Endothelial cell of umbilical vein (primary cell): Measurements from ENCODE around the gene CDK5RAP2. TPM values are rescaled to one million over a fixed set of nuclear protein-coding genes. Genes with fewer than 3 reads are reported as not detected.

Experiments
- BruUV-seq: library from RNA; stranded (reverse); fragments of 400-500 nt; replicated peaks from 2 replicates; lab custom pipeline; 2021; lab: Mats Ljungman, UMichigan
- CTCF ChIA-PET: fragments of 300-600, 350-600 bp; sonication (Branson Sonifier 250); formaldehyde crosslinking; loops from one replicate; lab custom pipeline; 2021; ENCODE audit warnings: antibody characterized with exemption, inconsistent platforms; lab: Charles Lee
- POLR2A ChIA-PET: fragments of 300-600, 350-600 bp; sonication (Branson Sonifier 250); formaldehyde crosslinking; loops from one replicate; lab custom pipeline; 2021; ENCODE audit warnings: antibody characterized with exemption, inconsistent platforms; lab: Charles Lee
- DNase-seq: peaks from one replicate; pipeline ENCODE4 v3.0.0-alpha.2; 2011; ENCODE audit warnings: low read depth, low spot score
- FAIRE-seq: peaks from 2 replicates; lab custom pipeline; 2011; peaks lifted over from hg19 to GRCh38; lab: Jason Lieb, UNC
- H2AFZ ChIP-seq: 2 replicates; pipeline ENCODE4 v1.6.0; 2012; ENCODE audit warnings: low read depth, low read length, control low read depth, inconsistent platforms
- H3K27ac ChIP-seq: 2 replicates; pipeline ENCODE4 v1.5.1; 2011; ENCODE audit warnings: low read depth, mild to moderate bottlenecking, control low read depth, low read length, moderate library complexity; ENCODE audit not compliant: insufficient read depth
- H3K27me3 ChIP-seq, 2 experiments: 2 replicates each; pipeline versions ENCODE4 v1.6.0 to v1.6.1; 2011; ENCODE audit warnings: low read length in 2 of 2, mixed read lengths in 1 of 2; ENCODE audit not compliant: control insufficient read depth in 2 of 2, insufficient read depth in 2 of 2
- H3K36me3 ChIP-seq, 2 experiments: 2 replicates in 1 of 2; 3 replicates in 1 of 2; pipeline ENCODE4 v1.5.1; 2011; ENCODE audit warnings: low read length in 2 of 2, mild to moderate bottlenecking in 1 of 2, moderate library complexity in 1 of 2; ENCODE audit not compliant: control insufficient read depth in 2 of 2, insufficient read depth in 2 of 2; ENCODE audit errors: extremely low read depth in 1 of 2
- H3K4me1 ChIP-seq: 3 replicates; pipeline ENCODE4 v1.5.1; 2011; ENCODE audit warnings: mild to moderate bottlenecking, low read length; ENCODE audit not compliant: control insufficient read depth, insufficient read depth; ENCODE audit errors: extremely low read depth
- H3K4me2 ChIP-seq: 2 replicates; pipeline ENCODE4 v1.6.1; 2011; ENCODE audit warnings: low read length, control low read depth, mixed read lengths; ENCODE audit not compliant: insufficient read depth
- H3K4me3 ChIP-seq, 3 experiments: fragments of 200-600 bp in 1 of 3; sonication (generic), shearing (Covaris generic) in 1 of 3; replicated peaks in 1 of 3; 2 replicates each; pipeline ENCODE4 v1.5.1; 2011 to 2016; ENCODE audit warnings: control low read depth in 3 of 3, low read length in 3 of 3, mild to moderate bottlenecking in 2 of 3, inconsistent platforms in 1 of 3, low read depth in 1 of 3, moderate library complexity in 1 of 3; ENCODE audit not compliant: insufficient read depth in 1 of 3
- H3K79me2 ChIP-seq: 2 replicates; pipeline ENCODE4 v1.6.0; 2012; ENCODE audit warnings: low read length, inconsistent platforms; ENCODE audit not compliant: control insufficient read depth, insufficient read depth
- H3K9ac ChIP-seq: replicated peaks from 2 replicates; pipeline ENCODE3; 2011; ENCODE audit warnings: low read length, control low read depth; ENCODE audit not compliant: insufficient read depth; ENCODE audit errors: extremely low read depth
- H3K9me1 ChIP-seq: replicated peaks from 3 replicates; pipeline ENCODE4 v1.6.0; 2011; ENCODE audit warnings: mild to moderate bottlenecking, low read length; ENCODE audit not compliant: control insufficient read depth, insufficient read depth; ENCODE audit errors: extremely low read depth
- H3K9me3 ChIP-seq: replicated peaks from 2 replicates; pipeline ENCODE4 v1.5.1; 2012; ENCODE audit warnings: low read length, inconsistent platforms; ENCODE audit not compliant: control insufficient read depth, insufficient read depth
- H4K20me1 ChIP-seq: replicated peaks from 2 replicates; pipeline ENCODE3; 2011; ENCODE audit warnings: mild to moderate bottlenecking, low read length; ENCODE audit not compliant: control insufficient read depth, insufficient read depth; ENCODE audit errors: extremely low read depth
- CTCF ChIP-seq, 2 donors: IDR thresholded peaks; 1 replicate in 1 of 2; 2 replicates in 1 of 2; pipeline ENCODE4 v1.5.1; 2011; ENCODE audit warnings: low read length in 2 of 2, mild to moderate bottlenecking in 2 of 2, moderate library complexity in 2 of 2, control low read depth in 1 of 2, inconsistent platforms in 1 of 2, low read depth in 1 of 2; ENCODE audit not compliant: insufficient read depth in 1 of 2; ENCODE audit errors: extremely low read depth in 1 of 2
- EZH2 ChIP-seq: IDR thresholded peaks from 2 replicates; pipeline ENCODE4 v1.6.1; 2012; ENCODE audit warnings: borderline replicate concordance, low read depth, mild to moderate bottlenecking, moderate library complexity, low read length, inconsistent platforms; ENCODE audit not compliant: severe bottlenecking
- FOS ChIP-seq: IDR thresholded peaks from 2 replicates; pipeline ENCODE4 v1.6.1; 2011; ENCODE audit warnings: mild to moderate bottlenecking, low read length, moderate library complexity, borderline replicate concordance; ENCODE audit not compliant: insufficient read depth
- GATA2 ChIP-seq: IDR thresholded peaks from 2 replicates; pipeline ENCODE4 v1.7.0; 2011; ENCODE audit warnings: low read depth, mild to moderate bottlenecking, moderate library complexity, mixed read lengths, low read length; ENCODE audit not compliant: insufficient read length, insufficient read depth
- JUN ChIP-seq: IDR thresholded peaks from 2 replicates; pipeline ENCODE4 v1.6.1; 2011; ENCODE audit warnings: borderline replicate concordance, low read depth; ENCODE audit not compliant: insufficient read length, insufficient read depth
- MAX ChIP-seq: IDR thresholded peaks from 2 replicates; pipeline ENCODE4 v1.6.1; 2011; ENCODE audit not compliant: insufficient read depth, insufficient read length
- MYC ChIP-seq: IDR thresholded peaks from one replicate; pipeline ENCODE4 v1.6.1; 2011; ENCODE audit warnings: mild to moderate bottlenecking, low read depth, low read length
- POLR2A ChIP-seq: IDR thresholded peaks from 2 replicates; pipeline ENCODE4 v1.6.1; 2012; ENCODE audit warnings: low read depth, mild to moderate bottlenecking, control low read depth, low read length
- POLR2AphosphoS5 ChIP-seq: IDR thresholded peaks from 2 replicates; pipeline ENCODE4 v1.6.1; 2012; ENCODE audit warnings: low read depth, mild to moderate bottlenecking, control low read depth, low read length, moderate library complexity; ENCODE audit not compliant: insufficient read depth
- dilution Hi-C: fragments of 300-500 bp; cut with MboI; formaldehyde crosslinking; loops from one replicate; pipeline ENCODE4 v1.15.0; 2019; ENCODE audit warnings: low sequenced_read_pairs; ENCODE audit not compliant: extremely low pct_ligation_motif_present
- intact Hi-C: fragments of 100-400 bp; cut with micrococcal nuclease; formaldehyde crosslinking; loops from one replicate; pipeline ENCODE4 v1.10.0; 2022
- polyA plus RNA-seq, 4 experiments: library from polyadenylated mRNA; depleted of rRNA in 3 of 4; stranded (reverse) in 3 of 4; unstranded in 1 of 4; fragments of >200 nt; gene quantifications; 2 replicates each; pipeline versions ENCODE4 v1.2.1 to v1.2.3, GENCODE V29; 2011 to 2012; ENCODE audit warnings: missing spikeins in 1 of 4
- total RNA-seq: library from RNA; stranded (reverse); gene quantifications from 2 replicates; pipeline ENCODE4 v1.2.3, GENCODE V29; 2021

The CDK5RAP2 gene
- total and polyA plus RNA-seq, 2 donors (not counting 3 experiments of a cell fraction or from before 2014, with no cell fraction given), result 17.5 to 56.7 TPM

GRCh38 chr9:120532891-120533290, 47.1 kb downstream of the CDK5RAP2 start:
- H2AFZ ChIP-seq, result no peak overlapping the region
- H3K4me2 ChIP-seq, result no peak overlapping the region
- no peaks in the 10 kb centered on the region for H4K20me1 ChIP-seq
- no TSS peak for BruUV-seq
- intact Hi-C loops, result loop anchor here (5.0 kb wide), 1 partner anchor 571 kb away; no protein-coding TSS in a partner anchor
- no peaks in the 10 kb centered on the region for H3K9me1 ChIP-seq
- TF ChIP-seq POLR2AphosphoS5 (no peak), FOS (no peak), MYC (no peak), JUN (no peak), POLR2A (no peak), GATA2 (no peak), EZH2 (no peak)
- H3K4me3 ChIP-seq, result no peak overlapping the region
- peaks cover 0 to 14% of the 10 kb centered on the region in 2 experiments for H3K36me3 ChIP-seq
- no peaks in the 10 kb centered on the region for H3K4me1 ChIP-seq
- FAIRE-seq (no peak), DNase-seq (no peak)
- H3K9me3 ChIP-seq, result no peaks in the 10 kb centered on the region
- no peaks in the 10 kb centered on the region for H3K79me2 ChIP-seq
- ChIA-PET CTCF (interaction anchor here (1.5 to 1.9 kb wide), 3 partner anchors 9 to 976 kb away, joined by 5 to 10 read pairs (median 6); no protein-coding TSS in a partner anchor), POLR2A (no interaction called here)
- H3K27ac ChIP-seq, result no peak overlapping the region
- H3K9ac ChIP-seq, result no peak overlapping the region
- dilution Hi-C loops, result no loop called here
- no peaks in the 10 kb centered on the region for H3K27me3 ChIP-seq

GRCh38 chr9:120532475-120532874, 47.5 kb downstream of the CDK5RAP2 start:
- Histone ChIP-seq H3K27ac (no peak overlapping the region), H3K9me1 (no peaks in the 10 kb centered on the region), H3K9me3 (no peaks in the 10 kb centered on the region), H3K4me2 (no peak overlapping the region), H3K9ac (no peak overlapping the region), H3K4me1 (no peaks in the 10 kb centered on the region), H3K79me2 (no peaks in the 10 kb centered on the region), H3K4me3 (no peak overlapping the region), H2AFZ (no peak overlapping the region), H3K36me3 (peaks cover 0 to 14% of the 10 kb centered on the region in 2 experiments), H3K27me3 (no peaks in the 10 kb centered on the region), H4K20me1 (no peaks in the 10 kb centered on the region)
- intact Hi-C loops (loop anchor here (5.0 kb wide), 1 partner anchor 570 kb away; no protein-coding TSS in a partner anchor), dilution Hi-C loops (no loop called here)
- POLR2A ChIA-PET, result no interaction called here
- CTCF ChIA-PET, result interaction anchor here (1.5 to 1.9 kb wide), 3 partner anchors 10 to 976 kb away, joined by 5 to 10 read pairs (median 6); no protein-coding TSS in a partner anchor
- DNase-seq (no peak), FAIRE-seq (no peak)
- BruUV-seq, result no TSS peak
- TF ChIP-seq FOS (no peak), EZH2 (no peak), CTCF (IDR thresholded peaks at IDR 0.05; ENCODE audit: extremely low read depth in 1 of 2, insufficient read depth in 1 of 2, low read depth in 1 of 2, low read length in 2 of 2) (no peak), MYC (no peak), POLR2A (no peak), MAX (no peak), JUN (no peak), GATA2 (no peak), POLR2AphosphoS5 (no peak)
